Osteoblast (primary cell): ENCODE results near the gene SPR. TPM values are rescaled to one million over a fixed set of nuclear protein-coding genes. Genes with fewer than 3 reads are reported as not detected.
A peak's percentile ranks its signal among the peaks of the same experiment; 100 is the strongest.

Experiments
- DNase-seq: peaks from one replicate; pipeline ENCODE4 v3.0.0; 2011; ENCODE audit warnings: low spot score, mixed read lengths; ENCODE audit not compliant: insufficient read length; ENCODE audit errors: missing footprints
- H2AFZ ChIP-seq: 2 replicates; pipeline ENCODE4 v1.6.0; 2011; ENCODE audit warnings: mild to moderate bottlenecking, low read length
- H3K27ac ChIP-seq: 2 replicates; pipeline ENCODE4 v1.5.1; 2011; ENCODE audit warnings: mild to moderate bottlenecking, low read depth, low read length, moderate library complexity
- H3K27me3 ChIP-seq: 2 replicates; pipeline ENCODE4 v1.6.0; 2012; ENCODE audit warnings: mild to moderate bottlenecking, control low read depth, inconsistent platforms, low read length, moderate library complexity; ENCODE audit not compliant: insufficient read depth
- H3K36me3 ChIP-seq: 2 replicates; pipeline ENCODE4 v1.5.1; 2011; ENCODE audit warnings: mild to moderate bottlenecking, low read length, control low read depth, moderate library complexity; ENCODE audit not compliant: insufficient read depth
- H3K4me1 ChIP-seq: 2 replicates; pipeline ENCODE4 v1.5.1; 2011; ENCODE audit warnings: mild to moderate bottlenecking, low read length, control low read depth, moderate library complexity; ENCODE audit not compliant: insufficient read depth
- H3K4me2 ChIP-seq: 2 replicates; pipeline ENCODE4 v1.6.0; 2011; ENCODE audit warnings: mild to moderate bottlenecking, low read length; ENCODE audit not compliant: insufficient read depth
- H3K4me3 ChIP-seq: fragments of 200-600 bp; sonication (generic); 3 replicates; pipeline ENCODE4 v1.5.1; 2012; ENCODE audit warnings: mild to moderate bottlenecking, low read length, inconsistent platforms; ENCODE audit not compliant: insufficient read depth
- H3K79me2 ChIP-seq: 2 replicates; pipeline ENCODE4 v1.6.0; 2012; ENCODE audit warnings: mild to moderate bottlenecking, low read length, control low read depth, inconsistent platforms; ENCODE audit not compliant: insufficient read depth
- H3K9me3 ChIP-seq: 2 replicates; pipeline ENCODE4 v1.5.1; 2011; ENCODE audit warnings: low read depth, low read length, control low read depth
- H4K20me1 ChIP-seq: 2 replicates; pipeline ENCODE4 v1.6.0; 2012; ENCODE audit warnings: mild to moderate bottlenecking, low read length, control low read depth; ENCODE audit not compliant: insufficient read depth
- CTCF ChIP-seq: IDR thresholded peaks from 2 replicates; pipeline ENCODE4 v1.5.1; 2011; ENCODE audit warnings: mild to moderate bottlenecking, low read depth, low read length, moderate library complexity; ENCODE audit errors: extremely low read depth
- total RNA-seq: library from RNA; depleted of rRNA; stranded (reverse); fragments of >200 nt; gene quantifications from 2 replicates; pipeline ENCODE4 v1.2.3, GENCODE V29; 2012

The SPR gene
- total RNA-seq, 1 donor, result 17.0 TPM

GRCh38 chr2:72894514-72894913, 7.3 kb downstream of the SPR start:
- Histone ChIP-seq H3K27ac (no peak overlapping the region), H3K9me3 (no peaks in the 10 kb centered on the region), H3K79me2 (no peaks in the 10 kb centered on the region), H3K4me3 (no peak overlapping the region), H3K4me1 (peaks cover 11% of the 10 kb centered on the region), H2AFZ (no peak overlapping the region), H3K27me3 (peaks cover 36% of the 10 kb centered on the region), H3K36me3 (no peaks in the 10 kb centered on the region), H3K4me2 (no peak overlapping the region), H4K20me1 (peaks cover 6% of the 10 kb centered on the region)
- TF ChIP-seq CTCF, result no peak
- DNase-seq, result no peak

GRCh38 chr2:72895154-72895553, 7.9 kb downstream of the SPR start:
- peak overlapping the region; percentile 80 for H3K4me2 ChIP-seq
- peaks cover 2% of the 10 kb centered on the region for H4K20me1 ChIP-seq
- peaks cover 43% of the 10 kb centered on the region for H3K27me3 ChIP-seq
- TF ChIP-seq CTCF, result no peak
- H2AFZ ChIP-seq, result peak overlapping the region; percentile 78
- no peak overlapping the region for H3K4me3 ChIP-seq
- H3K79me2 ChIP-seq, result no peaks in the 10 kb centered on the region
- no peaks in the 10 kb centered on the region for H3K36me3 ChIP-seq
- H3K9me3 ChIP-seq, result no peaks in the 10 kb centered on the region
- H3K27ac ChIP-seq, result no peak overlapping the region
- H3K4me1 ChIP-seq, result peaks cover 11% of the 10 kb centered on the region
- DNase-seq, result no peak

GRCh38 chr2:72895759-72896281, 8.6 kb downstream of the SPR start:
- Histone ChIP-seq H3K79me2 (no peaks in the 10 kb centered on the region), H4K20me1 (peaks cover 2% of the 10 kb centered on the region), H3K9me3 (no peaks in the 10 kb centered on the region), H2AFZ (peak overlapping the region; percentile 78), H3K4me3 (peak overlapping the region; percentile 55), H3K4me1 (peaks cover 11% of the 10 kb centered on the region), H3K4me2 (peak overlapping the region; percentile 80), H3K27me3 (peaks cover 50% of the 10 kb centered on the region), H3K27ac (no peak overlapping the region), H3K36me3 (no peaks in the 10 kb centered on the region)
- no peak for DNase-seq
- no peak for TF ChIP-seq CTCF

DNA sequence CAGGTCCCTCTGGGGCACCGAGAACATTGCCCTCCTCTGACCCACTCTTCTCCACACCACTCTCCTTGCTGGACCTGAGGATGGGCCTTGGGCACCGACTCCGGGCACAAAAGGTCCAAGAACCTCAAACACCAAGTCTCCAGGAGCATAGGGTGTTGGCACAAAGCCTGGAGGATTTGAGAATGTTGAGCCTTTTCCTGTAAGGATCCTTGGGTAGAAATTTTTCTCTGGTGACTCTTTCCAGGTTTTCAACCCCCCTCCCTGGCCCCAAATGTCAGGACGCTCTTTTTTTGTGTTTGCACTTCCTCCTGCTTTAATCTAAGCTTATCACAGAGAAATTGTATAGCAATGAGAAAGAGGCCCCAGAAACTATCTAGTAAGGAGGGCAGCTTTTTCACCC, 9.2 kb downstream of the SPR start:
- Histone ChIP-seq H3K79me2 (no peaks in the 10 kb centered on the region), H3K9me3 (no peaks in the 10 kb centered on the region), H3K27me3 (peaks cover 55% of the 10 kb centered on the region), H3K36me3 (no peaks in the 10 kb centered on the region), H4K20me1 (peaks cover 2% of the 10 kb centered on the region), H3K4me1 (peaks cover 11% of the 10 kb centered on the region), H3K27ac (no peak overlapping the region), H3K4me2 (no peak overlapping the region), H3K4me3 (no peak overlapping the region), H2AFZ (no peak overlapping the region)
- no peak for TF ChIP-seq CTCF
- DNase-seq, result no peak
